ENCODE results near the gene RAB37. TPM values are rescaled to one million over a fixed set of nuclear protein-coding genes. Genes with fewer than 3 reads are reported as not detected.

RAB37 gene
- total and polyA plus RNA-seq, 10 donors: 16.6 to 37.6 (median 24.0) TPM

DNA sequence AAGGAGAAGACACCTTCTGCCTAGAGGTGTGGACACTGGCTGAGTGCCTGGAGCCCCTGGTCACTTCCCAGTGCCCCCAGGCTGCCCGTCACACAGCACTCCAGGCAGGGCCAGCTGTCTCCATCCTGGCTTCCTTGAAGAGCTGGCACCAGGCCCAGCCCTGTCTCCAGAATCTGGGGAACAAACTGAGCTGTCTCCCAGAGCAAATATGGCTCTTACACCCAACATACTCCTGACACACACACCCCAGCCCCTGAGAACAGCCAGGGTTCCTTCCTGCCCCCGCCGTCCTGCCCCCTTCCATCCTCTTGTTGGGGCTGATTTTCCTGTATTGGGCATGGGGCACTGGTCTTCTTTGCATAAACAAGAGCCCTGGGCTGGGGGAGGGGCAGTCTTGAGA is 20.4 kb downstream of the RAB37 start:
- WGBS, 5 donors: 27 to 67% (median 52%) methylated on average over 2 to 3 of the region's 3 CpGs
- TF ChIP-seq POLR2A (IDR thresholded peaks at IDR 0.05) (no peak), POLR2AphosphoS5 (IDR thresholded peaks at IDR 0.05) (no peak)
- TF ChIP-seq, protein P1, sequence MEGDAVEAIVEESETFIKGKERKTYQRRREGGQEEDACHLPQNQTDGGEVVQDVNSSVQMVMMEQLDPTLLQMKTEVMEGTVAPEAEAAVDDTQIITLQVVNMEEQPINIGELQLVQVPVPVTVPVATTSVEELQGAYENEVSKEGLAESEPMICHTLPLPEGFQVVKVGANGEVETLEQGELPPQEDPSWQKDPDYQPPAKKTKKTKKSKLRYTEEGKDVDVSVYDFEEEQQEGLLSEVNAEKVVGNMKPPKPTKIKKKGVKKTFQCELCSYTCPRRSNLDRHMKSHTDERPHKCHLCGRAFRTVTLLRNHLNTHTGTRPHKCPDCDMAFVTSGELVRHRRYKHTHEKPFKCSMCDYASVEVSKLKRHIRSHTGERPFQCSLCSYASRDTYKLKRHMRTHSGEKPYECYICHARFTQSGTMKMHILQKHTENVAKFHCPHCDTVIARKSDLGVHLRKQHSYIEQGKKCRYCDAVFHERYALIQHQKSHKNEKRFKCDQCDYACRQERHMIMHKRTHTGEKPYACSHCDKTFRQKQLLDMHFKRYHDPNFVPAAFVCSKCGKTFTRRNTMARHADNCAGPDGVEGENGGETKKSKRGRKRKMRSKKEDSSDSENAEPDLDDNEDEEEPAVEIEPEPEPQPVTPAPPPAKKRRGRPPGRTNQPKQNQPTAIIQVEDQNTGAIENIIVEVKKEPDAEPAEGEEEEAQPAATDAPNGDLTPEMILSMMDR (IDR thresholded peaks at IDR 0.05 in 8 of 11, conservative IDR thresholded peaks at IDR 0.05 in 3 of 11): no peak
- intact Hi-C loops (cut with DNase I; ENCODE audit: low total_unique reads): no loop called here

DNA sequence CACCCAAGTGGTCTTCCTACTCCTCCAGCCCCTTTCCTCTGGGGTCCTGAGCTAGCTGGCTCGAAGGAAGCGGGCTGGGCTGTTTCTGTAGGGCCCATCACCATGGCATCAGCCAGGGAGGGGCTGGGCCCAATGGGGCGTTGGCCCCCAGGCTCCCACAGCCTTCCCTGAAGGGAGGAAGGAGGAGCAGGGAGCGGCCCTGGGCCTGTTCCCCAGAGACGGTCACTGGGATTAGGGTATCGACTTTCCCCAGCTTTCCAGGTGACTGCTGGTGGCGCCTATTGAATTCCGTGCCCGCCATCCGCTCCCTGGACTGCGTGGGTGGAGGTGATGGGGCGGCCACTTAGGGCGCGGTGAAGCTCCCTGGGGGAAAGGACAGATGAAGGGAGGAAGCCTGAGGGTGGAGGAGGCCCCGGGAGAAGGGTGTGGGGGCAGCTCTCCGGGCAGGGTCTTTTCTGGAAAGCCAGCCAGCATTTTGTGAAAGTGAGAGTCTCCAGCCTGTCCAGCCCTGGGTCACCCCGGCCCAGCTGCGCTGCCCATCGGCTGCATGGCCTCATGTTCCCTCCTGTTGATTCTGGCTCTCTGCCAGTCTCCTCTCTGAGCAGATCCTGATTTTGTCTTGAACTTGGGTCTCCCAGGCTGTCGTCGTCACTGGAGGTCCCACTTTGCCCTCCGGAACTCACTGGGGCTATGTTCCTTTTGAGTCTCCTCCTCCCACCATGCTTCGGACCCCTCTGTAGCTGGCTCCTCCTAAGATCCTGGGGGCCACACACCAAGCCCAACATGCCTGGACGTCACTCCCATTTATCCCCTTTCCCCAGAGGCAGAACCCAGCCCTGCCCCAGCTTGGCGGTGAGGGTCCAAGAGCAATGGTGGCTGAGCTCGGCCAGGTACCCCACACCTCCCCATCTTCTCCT is 21.1 kb downstream of the RAB37 start:
- peak overlapping the region in 3 of 8 donors; percentile 0 to 56 (median 10) for H3K4me3 ChIP-seq
- intact Hi-C loops (cut with DNase I; ENCODE audit: low total_unique reads): no loop called here
- no peaks in the 10 kb centered on the region for H3K9me3 ChIP-seq
- no peak for DNase-seq
- H3K27me3 ChIP-seq (replicated peaks in 1 of 7): no peaks in the 10 kb centered on the region
- WGBS, 5 donors: 47 to 56% (median 53%) methylated on average over 24 to 26 of the region's 26 CpGs
- peak overlapping the region; percentile 29 to 79 (median 56) for H3K27ac ChIP-seq
- TF ChIP-seq POLR2AphosphoS5 (IDR thresholded peaks at IDR 0.05) (peak in 1 of 3 donors; percentile 10), POLR2A (IDR thresholded peaks at IDR 0.05) (no peak)
- peaks cover 0 to 38% (median 3%) of the 10 kb centered on the region in 6 donors for H3K36me3 ChIP-seq
- H3K4me1 ChIP-seq: peaks cover 45 to 100% (median 84%) of the 10 kb centered on the region in 6 donors

More for the DNA sequence above, 20.4 kb downstream of the RAB37 start:
- DNase-seq: no peak
- no peaks in the 10 kb centered on the region for H3K9me3 ChIP-seq
- no peaks in the 10 kb centered on the region for H3K27me3 ChIP-seq (replicated peaks in 1 of 7)
- peak overlapping the region in 7 of 8 donors; percentile 29 to 79 (median 58) for H3K27ac ChIP-seq
- H3K36me3 ChIP-seq: peaks cover 0 to 38% (median 3%) of the 10 kb centered on the region in 6 donors
- peaks cover 51 to 100% (median 89%) of the 10 kb centered on the region in 6 donors for H3K4me1 ChIP-seq
- peak overlapping the region in 1 of 8 donors; percentile 56 for H3K4me3 ChIP-seq

DNA sequence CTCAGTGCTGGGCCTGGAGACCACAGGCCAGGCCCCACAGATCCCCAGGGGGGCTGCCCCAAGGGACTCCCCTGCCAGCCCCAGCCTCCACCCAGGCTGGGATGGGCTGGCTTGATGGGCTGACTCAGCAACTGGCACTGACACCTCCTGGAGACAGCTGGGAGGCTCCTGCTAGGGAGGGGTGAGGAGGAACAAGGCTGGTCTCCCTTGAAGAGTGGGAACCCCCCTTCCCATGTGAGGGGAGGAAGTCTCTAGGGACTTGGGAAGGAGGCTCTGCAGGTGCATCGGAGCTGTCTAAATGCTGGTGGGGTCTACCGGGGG is 21.8 kb downstream of the RAB37 start:
- Histone ChIP-seq H3K27me3 (replicated peaks in 1 of 7) (no peaks in the 10 kb centered on the region), H3K27ac (peak overlapping the region; percentile 29 to 79 (median 54)), H3K36me3 (peaks cover 0 to 43% (median 8%) of the 10 kb centered on the region in 6 donors), H3K4me3 (peak overlapping the region in 5 of 8 donors; percentile 0 to 56 (median 10)), H3K9me3 (no peaks in the 10 kb centered on the region), H3K4me1 (peaks cover 44 to 100% (median 81%) of the 10 kb centered on the region in 6 donors)
- no peak for DNase-seq
- 6 to 54% (median 42%) methylated on average over 2 of the region's 2 CpGs for WGBS, 5 donors
- peak in 1 of 3 donors; percentile 12 for TF ChIP-seq POLR2AphosphoS5 (IDR thresholded peaks at IDR 0.05)
- TF ChIP-seq, protein P1 (IDR thresholded peaks at IDR 0.05 in 8 of 11, conservative IDR thresholded peaks at IDR 0.05 in 3 of 11): no peak
- intact Hi-C loops (cut with DNase I; ENCODE audit: low total_unique reads): no loop called here

DNA sequence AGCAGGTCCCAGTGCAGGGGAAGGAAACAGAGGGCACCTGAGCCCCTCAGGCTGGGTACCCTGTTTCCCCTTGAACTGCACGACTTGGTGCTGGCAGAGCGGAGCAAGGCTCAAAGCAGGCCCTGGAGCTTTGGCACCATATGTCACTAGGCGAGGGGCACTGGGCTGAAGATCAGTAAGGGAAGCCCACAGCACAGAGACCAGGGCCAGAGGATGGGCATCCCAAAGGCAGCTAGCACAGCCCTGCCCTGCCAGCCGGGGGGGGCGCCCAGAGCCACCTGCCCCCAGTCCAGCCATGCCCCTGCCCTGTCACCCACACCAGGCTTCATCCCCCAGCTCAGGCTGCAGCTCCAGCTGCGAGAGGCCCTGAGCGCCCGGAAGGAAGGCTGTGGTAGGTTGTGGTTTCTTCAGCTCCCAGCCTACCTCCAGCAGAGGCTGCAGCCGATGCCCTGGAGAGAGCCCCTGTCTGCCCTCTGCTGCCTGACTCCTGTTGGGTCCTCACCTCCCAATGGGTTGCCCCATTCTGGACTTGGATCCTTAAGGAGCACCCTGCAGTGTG is 22.3 kb downstream of the RAB37 start:
- 9 to 40% (median 30%) methylated on average over 4 to 9 of the region's 9 CpGs for WGBS, 5 donors
- peak; percentile 89 for DNase-seq
- peak overlapping the region in 5 of 8 donors; percentile 5 to 56 (median 10) for H3K4me3 ChIP-seq
- intact Hi-C loops (cut with DNase I; ENCODE audit: low total_unique reads): no loop called here
- H3K27ac ChIP-seq: peak overlapping the region in 6 of 8 donors; percentile 29 to 79 (median 62)
- peaks cover 44 to 100% (median 78%) of the 10 kb centered on the region in 6 donors for H3K4me1 ChIP-seq
- H3K9me3 ChIP-seq: no peaks in the 10 kb centered on the region
- peaks cover 0 to 48% (median 13%) of the 10 kb centered on the region in 6 donors for H3K36me3 ChIP-seq
- no peaks in the 10 kb centered on the region for H3K27me3 ChIP-seq (replicated peaks in 1 of 7)
- TF ChIP-seq POLR2AphosphoS5 (IDR thresholded peaks at IDR 0.05) (peak; percentile 46 to 75 (median 60)), POLR2A (IDR thresholded peaks at IDR 0.05) (no peak)
- TF ChIP-seq, protein P1 (IDR thresholded peaks at IDR 0.05 in 8 of 11, conservative IDR thresholded peaks at IDR 0.05 in 3 of 11): peak in 4 of 11 experiments; percentile 17 to 44 (median 21)

All from spleen (tissue), 11 donors.